ENCODE data around the gene FABP3. TPM values are rescaled to one million over a fixed set of nuclear protein-coding genes. Genes with fewer than 3 reads are reported as not detected.

FABP3 gene
- total RNA-seq, 6 donors from 2014 or later = 4.2 to 98.9 (median 27.2) TPM

DNA sequence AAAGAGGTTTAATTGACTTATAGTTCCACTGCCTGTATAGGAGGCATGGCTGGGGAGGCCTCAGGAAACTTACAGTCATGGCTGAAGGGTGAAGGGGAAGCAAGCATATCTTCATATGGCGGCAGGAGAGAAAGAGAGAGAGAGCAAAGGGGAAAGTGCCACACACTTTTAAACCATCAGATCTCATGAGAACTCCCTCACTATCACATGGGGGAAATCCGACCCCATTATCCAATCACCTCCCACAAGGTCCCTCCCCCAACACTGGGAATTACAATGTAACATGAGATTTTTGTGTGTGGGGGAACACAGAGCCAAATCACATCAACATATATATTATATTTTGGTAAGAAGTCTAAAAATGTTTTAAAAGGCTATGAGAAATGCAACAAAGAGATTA lies 27.2 kb downstream of the FABP3 start:
- ATAC-seq (ENCODE audit: low FRiP score in 2 of 2) = no peak
- Histone ChIP-seq H3K36me3 (peaks cover 9 to 55% (median 28%) of the 10 kb centered on the region in 4 donors), H3K9me3 (no peaks in the 10 kb centered on the region)

GRCh38 chr1:31344503-31344902 lies 28.4 kb downstream of the FABP3 start:
- Histone ChIP-seq H3K27ac (no peak overlapping the region), H3K4me3 (no peak overlapping the region), H3K36me3 (peaks cover 9 to 45% (median 23%) of the 10 kb centered on the region in 4 donors), H3K4me1 (no peaks in the 10 kb centered on the region), H3K27me3 (no peaks in the 10 kb centered on the region), H3K9me3 (no peaks in the 10 kb centered on the region)
- no peak for ATAC-seq (ENCODE audit: low FRiP score in 2 of 2)
- no peak for TF ChIP-seq POLR2A (IDR thresholded peaks at IDR 0.05)
- TF ChIP-seq EP300 (IDR thresholded peaks at IDR 0.05) = no peak
- TF ChIP-seq CTCF (IDR thresholded peaks at IDR 0.05) = no peak
- WGBS, 2 donors = 50 to 83% methylated on average over 1 of the region's 1 CpG
- no peak for DNase-seq

More for the DNA sequence above, 27.2 kb downstream of the FABP3 start:
- WGBS, 2 donors = 88 to 97% methylated on average over 2 of the region's 2 CpGs
- DNase-seq = no peak
- Histone ChIP-seq H3K27ac (no peak overlapping the region), H3K27me3 (no peaks in the 10 kb centered on the region), H3K4me1 (no peaks in the 10 kb centered on the region), H3K4me3 (no peak overlapping the region)
- TF ChIP-seq POLR2A (IDR thresholded peaks at IDR 0.05) (no peak), POLR2AphosphoS5 (IDR thresholded peaks at IDR 0.05) (no peak), EP300 (IDR thresholded peaks at IDR 0.05) (no peak), CTCF (IDR thresholded peaks at IDR 0.05) (no peak)

DNA sequence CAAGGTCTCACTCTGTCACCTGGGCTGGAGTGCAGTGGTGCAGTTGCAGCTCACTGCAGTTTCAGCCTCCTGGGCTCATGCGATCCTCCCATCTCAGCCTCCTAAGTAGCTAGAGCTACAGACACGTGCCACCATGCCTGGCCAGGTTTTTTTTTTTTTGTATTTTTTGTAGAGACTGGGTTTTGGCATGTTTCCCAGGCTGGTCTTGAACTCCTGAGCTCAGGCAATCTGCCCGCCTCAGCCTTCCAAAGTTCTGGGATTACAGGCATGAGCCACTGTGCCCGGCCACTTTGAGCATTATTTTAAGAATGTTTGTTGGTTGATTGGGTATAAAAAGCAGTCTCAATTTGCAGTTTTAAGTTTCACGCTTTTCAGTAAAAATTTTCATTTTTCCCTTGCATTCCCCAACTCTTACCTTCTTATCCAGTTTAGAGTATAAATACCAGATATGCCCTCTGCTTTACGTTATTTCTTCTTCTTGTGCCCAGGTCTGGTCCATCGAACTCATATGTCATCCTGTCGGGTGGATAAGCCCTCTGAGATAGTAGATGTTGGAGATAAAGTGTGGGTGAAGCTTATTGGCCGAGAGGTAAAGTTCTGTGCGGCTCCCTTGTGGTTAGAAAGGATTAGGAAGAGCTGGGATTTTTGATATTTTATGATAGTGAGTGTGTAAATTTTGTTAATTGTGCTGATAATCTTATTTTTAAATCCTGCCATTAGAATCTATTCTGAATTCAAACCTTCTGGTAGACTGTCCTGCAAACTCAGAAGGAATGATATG lies 36.0 kb downstream of the FABP3 start:
- no peak for DNase-seq
- Histone ChIP-seq H3K27ac (no peak overlapping the region), H3K36me3 (peaks cover 0 to 28% (median 6%) of the 10 kb centered on the region in 4 donors), H3K4me3 (no peak overlapping the region), H3K27me3 (no peaks in the 10 kb centered on the region), H3K4me1 (no peaks in the 10 kb centered on the region), H3K9me3 (no peaks in the 10 kb centered on the region)
- TF ChIP-seq EP300 (IDR thresholded peaks at IDR 0.05) (no peak), POLR2A (IDR thresholded peaks at IDR 0.05) (no peak), POLR2AphosphoS5 (IDR thresholded peaks at IDR 0.05) (no peak), CTCF (IDR thresholded peaks at IDR 0.05) (no peak)
- no peak for ATAC-seq (ENCODE audit: low FRiP score in 2 of 2)
- WGBS, 2 donors = 80 to 89% methylated on average over 10 of the region's 10 CpGs

DNA sequence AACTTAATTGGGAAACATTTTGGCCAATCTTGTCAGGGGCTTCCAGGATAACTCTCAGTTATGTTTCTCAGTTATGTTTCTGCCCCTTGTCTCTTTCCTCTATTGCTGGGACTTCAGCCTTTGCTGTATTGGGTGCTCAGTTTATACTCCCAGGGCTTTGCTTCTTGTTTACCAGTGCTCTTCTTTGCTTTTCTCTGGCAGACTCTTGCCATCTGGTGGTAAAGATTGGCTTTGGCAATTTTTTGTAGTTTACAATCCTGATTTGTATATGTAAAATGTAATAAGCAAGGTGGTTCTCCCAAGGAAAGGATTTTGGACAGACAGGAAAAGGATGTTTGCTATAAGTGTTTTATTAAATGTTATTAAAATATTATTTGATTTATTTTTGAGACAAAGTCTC lies 37.9 kb downstream of the FABP3 start:
- H3K27me3 ChIP-seq = no peaks in the 10 kb centered on the region
- no peak overlapping the region for H3K4me3 ChIP-seq
- ATAC-seq (ENCODE audit: low FRiP score in 2 of 2) (no peak), DNase-seq (no peak)
- H3K36me3 ChIP-seq = peaks cover 0 to 23% (median 9%) of the 10 kb centered on the region in 4 donors
- H3K9me3 ChIP-seq = no peaks in the 10 kb centered on the region
- TF ChIP-seq POLR2A (IDR thresholded peaks at IDR 0.05) = no peak
- TF ChIP-seq POLR2AphosphoS5 (IDR thresholded peaks at IDR 0.05) = no peak
- TF ChIP-seq CTCF (IDR thresholded peaks at IDR 0.05) = peak in 4 of 6 experiments; percentile 8 to 32 (median 24)
- no peak for TF ChIP-seq EP300 (IDR thresholded peaks at IDR 0.05)
- H3K4me1 ChIP-seq = no peaks in the 10 kb centered on the region
- H3K27ac ChIP-seq = no peak overlapping the region

DNA sequence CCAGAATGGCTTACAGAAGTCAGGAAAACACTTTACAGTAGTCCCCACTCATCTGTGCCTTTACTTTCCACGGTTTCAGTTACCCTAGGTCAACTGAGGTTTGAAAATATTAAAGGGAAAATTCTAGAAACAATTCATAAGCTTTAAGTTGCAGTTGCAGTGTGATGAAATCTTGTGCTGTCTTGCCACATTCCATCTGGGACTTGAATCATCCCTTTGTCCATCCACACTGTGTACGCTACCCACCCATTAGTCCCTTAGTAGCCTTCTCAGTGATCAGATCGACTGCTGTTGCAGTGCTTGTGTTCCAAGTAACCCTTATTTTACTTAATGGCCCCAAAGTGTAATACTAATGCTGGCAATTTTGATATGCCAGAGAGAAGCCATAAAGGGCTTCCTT lies 45.5 kb downstream of the FABP3 start:
- 81 to 90% methylated on average over 3 of the region's 3 CpGs for whole genome bisulfite sequencing, 2 donors
- no peaks in the 10 kb centered on the region for H3K4me1 ChIP-seq
- H3K27me3 ChIP-seq = no peaks in the 10 kb centered on the region
- no peak for TF ChIP-seq POLR2AphosphoS5 (IDR thresholded peaks at IDR 0.05)
- no peak for TF ChIP-seq POLR2A (IDR thresholded peaks at IDR 0.05)
- TF ChIP-seq CTCF (IDR thresholded peaks at IDR 0.05) = no peak
- TF ChIP-seq EP300 (IDR thresholded peaks at IDR 0.05) = no peak
- DNase-seq (no peak), ATAC-seq (ENCODE audit: low FRiP score in 2 of 2) (no peak)
- peaks cover 0 to 13% (median 6%) of the 10 kb centered on the region in 4 donors for H3K36me3 ChIP-seq
- H3K4me3 ChIP-seq = no peak overlapping the region
- H3K27ac ChIP-seq = no peak overlapping the region
- H3K9me3 ChIP-seq = no peaks in the 10 kb centered on the region
